K562 (cell line): ENCODE data around the gene ATRIP. TPM values are rescaled to one million over a fixed set of nuclear protein-coding genes. Genes with fewer than 3 reads are reported as not detected.

Experiments used
- ATAC-seq: fragments of 200-7000 bp; cut with Tn5 transposase; 3 replicates; pipeline ENCODE4 v1.9.1; 2020; ENCODE audit warnings: moderate library complexity
- BruUV-seq: library from RNA; stranded (reverse); fragments of 400-500 nt; replicated peaks from 2 replicates; lab custom pipeline; 2021; lab: Mats Ljungman, UMichigan
- CTCF ChIA-PET: fragments of 300-600 bp; formaldehyde crosslinking; extraction: SDS; loops from one replicate; lab custom pipeline; 2021; ENCODE audit warnings: low intra/inter-chr PET ratio; lab: Yijun Ruan, JAX
- POLR2A ChIA-PET: fragments of 300-600, 350-650 bp; sonication (Branson Sonifier 250); formaldehyde crosslinking; extraction: SDS; loops from one replicate; lab custom pipeline; 2021; ENCODE audit warnings: antibody characterized with exemption, inconsistent platforms; lab: Yijun Ruan, JAX
- DNase-seq, 4 experiments: peaks; one replicate each; pipeline versions ENCODE4 v3.0.0 to v3.0.0-alpha.2; 2011 to 2018; ENCODE audit warnings: low spot score in 3 of 4, mixed read lengths in 3 of 4; ENCODE audit errors: extremely low read depth in 1 of 4
- FAIRE-seq: peaks from 2 replicates; lab custom pipeline; 2011; peaks lifted over from hg19 to GRCh38; lab: Jason Lieb, UNC
- H2AFZ ChIP-seq: 2 replicates; pipeline ENCODE4 v1.6.0; 2011; ENCODE audit warnings: low read depth, low read length, control low read depth, inconsistent platforms
- H3K27ac ChIP-seq: fragments of 200-600 bp; 3 replicates; pipeline ENCODE4 v1.8.0; 2011; ENCODE audit warnings: low read depth, mild to moderate bottlenecking, control low read depth, inconsistent platforms, low read length, moderate library complexity, mixed read lengths; ENCODE audit errors: extremely low read depth
- H3K27me3 ChIP-seq, 2 experiments: fragments of 300-600 bp in 1 of 2; 2 replicates in 1 of 2; 3 replicates in 1 of 2; pipeline versions ENCODE4 v1.6.0 to v1.8.0; 2011; ENCODE audit warnings: inconsistent platforms in 2 of 2, low read length in 2 of 2, mild to moderate bottlenecking in 1 of 2, mixed read lengths in 1 of 2, moderate library complexity in 1 of 2; ENCODE audit not compliant: control insufficient read depth in 2 of 2, insufficient read depth in 2 of 2
- H3K36me3 ChIP-seq: fragments of 300-600 bp; 3 replicates; pipeline ENCODE4 v1.8.0; 2011; ENCODE audit warnings: mild to moderate bottlenecking, low read length, inconsistent platforms; ENCODE audit not compliant: control insufficient read depth, insufficient read depth
- H3K4me1 ChIP-seq, 2 experiments: fragments of 200-600 bp in 1 of 2; replicated peaks in 1 of 2; 2 replicates in 1 of 2; 3 replicates in 1 of 2; pipeline versions ENCODE4 v1.5.1 to v1.8.0; 2011; ENCODE audit warnings: inconsistent platforms in 2 of 2, low read length in 2 of 2, mild to moderate bottlenecking in 1 of 2, mixed read lengths in 1 of 2, moderate library complexity in 1 of 2; ENCODE audit not compliant: control insufficient read depth in 2 of 2, insufficient read depth in 2 of 2
- H3K4me2 ChIP-seq: 2 replicates; pipeline ENCODE4 v1.6.1; 2011; ENCODE audit warnings: low read length, control low read depth, inconsistent platforms, mixed read lengths; ENCODE audit not compliant: insufficient read depth
- H3K4me3 ChIP-seq: fragments of 200-600 bp; sonication (generic), shearing (Covaris generic); 2 replicates; pipeline ENCODE4 v1.5.1; 2016; ENCODE audit warnings: control low read depth, inconsistent platforms
- H3K79me2 ChIP-seq: fragments of 200-600 bp; 3 replicates; pipeline ENCODE4 v1.8.0; 2011; ENCODE audit warnings: low read length, inconsistent platforms; ENCODE audit not compliant: control insufficient read depth, insufficient read depth
- H3K9ac ChIP-seq, 2 experiments: 2 replicates each; pipeline versions ENCODE4 v1.6.0 to v1.6.1; 2011; ENCODE audit warnings: low read depth in 2 of 2, low read length in 2 of 2, control low read depth in 1 of 2, inconsistent platforms in 1 of 2, mild to moderate bottlenecking in 1 of 2, mixed read lengths in 1 of 2; ENCODE audit not compliant: insufficient read depth in 1 of 2
- H3K9me1 ChIP-seq: one replicate; pipeline ENCODE4 v1.6.0; 2011; ENCODE audit warnings: inconsistent platforms, mild to moderate bottlenecking, low read length, moderate library complexity; ENCODE audit not compliant: control insufficient read depth, insufficient read depth
- H3K9me3 ChIP-seq: replicated peaks from 2 replicates; pipeline ENCODE4 v1.5.1; 2011; ENCODE audit warnings: low read depth, low read length, inconsistent platforms; ENCODE audit not compliant: control insufficient read depth, insufficient read depth
- H4K20me1 ChIP-seq: replicated peaks from 2 replicates; pipeline ENCODE4 v1.6.1; 2011; ENCODE audit warnings: low read length, inconsistent platforms, mixed read lengths; ENCODE audit not compliant: control insufficient read depth, insufficient read depth
- CBX1 ChIP-seq: sonication (generic); IDR thresholded peaks from 2 replicates; pipeline ENCODE4 v1.6.1; 2016; ENCODE audit warnings: antibody characterized with exemption, low read depth, mild to moderate bottlenecking
- ELF1 ChIP-seq: fragments of 200-800 bp; sonication (Bioruptor generic); IDR thresholded peaks from 2 replicates; pipeline ENCODE4 v1.6.1; 2016; ENCODE audit warnings: missing genetic modification characterization, missing compliant biosample characterization
- GATAD2A ChIP-seq: fragments of 450-650 bp; IDR thresholded peaks from 2 replicates; pipeline ENCODE4 v1.6.1; 2017
- MCM3 ChIP-seq: fragments of 450-650 bp; IDR thresholded peaks from 2 replicates; pipeline ENCODE4 v1.6.1; 2016
- SETDB1 ChIP-seq: IDR thresholded peaks from one replicate; pipeline ENCODE4 v1.6.1; 2012; ENCODE audit warnings: low read length, control low read depth, inconsistent platforms
- SPI1 ChIP-seq: IDR thresholded peaks from 2 replicates; pipeline ENCODE4 v1.6.1; 2011; ENCODE audit warnings: low read depth, low read length, control low read depth, borderline replicate concordance
- TAF7 ChIP-seq: fragments of 450-650 bp; IDR thresholded peaks from 2 replicates; pipeline ENCODE4 v1.6.1; 2016; ENCODE audit warnings: missing genetic modification characterization, missing compliant biosample characterization
- U2AF1 ChIP-seq: fragments of 200-400 bp; formaldehyde crosslinking; optimal IDR thresholded peaks from 2 replicates; pipeline ENCODE3; 2017; ENCODE audit warnings: mild to moderate bottlenecking, low read depth, low read length, moderate library complexity
- ZNF165 ChIP-seq: fragments of 250-450 bp; sonication (Bioruptor Pico); IDR thresholded peaks from 2 replicates; pipeline ENCODE4 v1.4.0; 2020; ENCODE audit warnings: borderline replicate concordance
- WGBS: fragments of 100-300 bp; shearing (Covaris generic); methylation state at CpG from one replicate; pipeline ENCODE4 v1.1.6; 2016; ENCODE audit warnings: low coverage, mixed read lengths; ENCODE audit not compliant: insufficient coverage; ENCODE audit errors: missing lambda C conversion rate; 5-methylcytosine and 5-hydroxymethylcytosine counted together
- in situ Hi-C: fragments of 300-500 bp; cut with MboI; formaldehyde crosslinking; loops from 4 replicates; pipeline ENCODE4 v1.15.0; 2018; ENCODE audit warnings: inconsistent platforms, mixed read lengths
- intact Hi-C: fragments of 100-400 bp; cut with micrococcal nuclease; formaldehyde crosslinking; loops from 2 replicates; pipeline ENCODE4 v1.14.2; 2022
- polyA plus RNA-seq, 8 experiments: library from polyadenylated mRNA; depleted of rRNA in 4 of 8; stranded (reverse) in 5 of 8; unstranded in 3 of 8; fragments of >200 nt; fragmentation: Nextera tagmentation in 2 of 8; fragmentation: Illumina TruSeq in 1 of 8; extraction: Ambion mirVana in 2 of 8; extraction: Trizol in 1 of 8; gene quantifications; 2 replicates each; pipeline versions ENCODE4 v1.2.1 to v1.2.3, GENCODE V29; 2011 to 2014; ENCODE audit warnings: inconsistent platforms in 1 of 8, missing spikeins in 1 of 8
- total RNA-seq, 7 experiments: library from RNA; depleted of rRNA in 6 of 7; stranded (reverse); fragments of >200 nt in 6 of 7; fragmentation: Illumina TruSeq in 2 of 7; extraction: Trizol in 2 of 7; gene quantifications; 2 replicates each; pipeline versions ENCODE4 v1.2.1 to v1.2.3, GENCODE V29; 2011 to 2021; ENCODE audit warnings: low replicate concordance in 1 of 7
- TF ChIP-seq, protein P1 (sequence below), 2 experiments: fragments of 200-800 bp in 1 of 2; sonication (Bioruptor generic) in 1 of 2; sonication (generic) in 1 of 2; formaldehyde crosslinking in 1 of 2; IDR thresholded peaks in 1 of 2; conservative IDR thresholded peaks in 1 of 2; 2 replicates each; pipeline versions ENCODE4 v1.5.0 to v1.6.1; 2016 to 2020; ENCODE audit warnings: missing compliant biosample characterization in 1 of 2, missing genetic modification characterization in 1 of 2, missing genetic modification reagents in 1 of 2
- TF ChIP-seq, protein P2 (sequence below): fragments of 450-650 bp; formaldehyde crosslinking; IDR thresholded peaks from 2 replicates; pipeline ENCODE4 v1.4.0; 2020; ENCODE audit warnings: mild to moderate bottlenecking, moderate library complexity
- TF ChIP-seq, protein P3 (sequence below), 2 experiments: fragments of 450-650 bp; IDR thresholded peaks; 2 replicates each; pipeline ENCODE4 v1.6.1; 2016

ATRIP gene
- total and polyA plus RNA-seq, 9 of the 15 experiments (the other 6 are each of a cell fraction or from before 2014, with no cell fraction given) = 1.7 to 15.7 (median 10.5) TPM

DNA sequence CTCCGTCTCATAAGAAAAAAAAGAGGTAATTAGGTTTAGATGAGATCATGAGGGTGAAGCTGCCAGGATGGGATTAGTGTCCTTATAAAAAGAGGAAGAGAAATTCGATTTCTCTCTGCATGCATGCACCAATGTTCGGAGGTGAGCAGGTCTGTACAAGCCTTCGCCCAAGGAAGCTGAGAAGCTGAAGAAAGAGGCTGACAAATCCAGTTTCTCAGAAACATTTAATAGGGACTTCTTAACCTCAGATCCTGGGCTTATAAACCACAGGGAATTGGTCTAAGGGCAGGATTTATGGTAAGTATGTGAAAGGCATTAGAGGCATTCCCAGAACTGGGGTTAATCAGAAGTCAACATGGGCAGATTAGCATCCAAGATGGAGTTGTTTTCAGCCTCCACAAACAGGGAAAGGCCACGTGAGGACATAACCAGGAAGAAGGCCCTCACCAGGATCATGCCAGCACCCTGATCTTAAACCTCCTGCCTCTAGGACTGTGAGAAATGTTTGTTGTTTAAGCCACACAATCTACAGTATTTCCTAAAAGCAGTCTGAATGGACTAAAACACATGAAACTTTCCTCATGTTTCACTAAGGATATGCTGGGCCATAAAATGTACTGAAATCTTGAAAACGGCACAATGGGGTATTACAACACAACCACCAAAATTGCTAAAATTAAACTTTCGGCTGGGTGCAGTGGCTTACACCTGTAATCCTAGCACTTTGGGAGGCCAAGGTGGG is 46.1 kb downstream of the ATRIP start:
- FAIRE-seq = no peak
- no peaks in the 10 kb centered on the region for H3K9me1 ChIP-seq
- H3K27me3 ChIP-seq = no peaks in the 10 kb centered on the region
- H3K79me2 ChIP-seq = no peaks in the 10 kb centered on the region
- no peaks in the 10 kb centered on the region for H3K36me3 ChIP-seq
- ATAC-seq = no peak
- intact Hi-C loops (no loop called here), in situ Hi-C loops (no loop called here)
- peaks cover 0 to 4% of the 10 kb centered on the region in 2 experiments; a peak in 1 of 5 replicates for H3K4me1 ChIP-seq
- CTCF ChIA-PET = no interaction called here
- WGBS = 67% methylated on average over 6 of the region's 7 CpGs
- POLR2A ChIA-PET = no interaction called here
- no peak for DNase-seq
- no peak overlapping the region for H3K27ac ChIP-seq
- H2AFZ ChIP-seq = 0 out of 2 replicates have a peak overlapping the region, but pooled peaks have one; percentile 66
- H3K4me3 ChIP-seq = no peak overlapping the region
- TF ChIP-seq TAF7 (no peak), SETDB1 (no peak), U2AF1 (no peak), SPI1 (peak; percentile 44; the same call in 1 of the 2 replicates)
- no peak overlapping the region for H3K9ac ChIP-seq
- no TSS peak for BruUV-seq
- H3K9me3 ChIP-seq = no peaks in the 10 kb centered on the region
- H3K4me2 ChIP-seq = no peak overlapping the region
- H4K20me1 ChIP-seq = no peaks in the 10 kb centered on the region

DNA sequence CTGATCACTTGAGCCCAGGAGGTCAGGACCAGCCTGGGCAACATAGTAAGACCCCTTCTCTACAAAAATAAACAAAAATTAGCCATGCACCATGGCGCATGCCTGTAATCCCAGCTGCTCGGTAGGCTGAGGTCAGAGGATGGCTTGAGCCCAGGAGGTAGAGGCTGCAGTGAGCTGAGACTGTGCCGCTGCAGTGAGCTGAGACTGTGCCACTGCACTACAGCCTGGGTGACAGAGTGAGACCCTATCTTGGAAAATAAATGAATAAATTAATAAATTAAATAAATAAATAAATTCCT is 46.6 kb downstream of the ATRIP start:
- POLR2A ChIA-PET = no interaction called here
- WGBS = 89% methylated on average over 3 of the region's 3 CpGs
- no peak overlapping the region for H3K4me2 ChIP-seq
- no peak overlapping the region for H3K9ac ChIP-seq
- DNase-seq (no peak), ATAC-seq (no peak), FAIRE-seq (no peak)
- H3K36me3 ChIP-seq = no peaks in the 10 kb centered on the region
- no peaks in the 10 kb centered on the region for H3K79me2 ChIP-seq
- BruUV-seq = no TSS peak
- CTCF ChIA-PET = no interaction called here
- no peaks in the 10 kb centered on the region for H3K9me3 ChIP-seq
- H3K4me3 ChIP-seq = no peak overlapping the region
- intact Hi-C loops = no loop called here
- H4K20me1 ChIP-seq = no peaks in the 10 kb centered on the region
- no peaks in the 10 kb centered on the region for H3K9me1 ChIP-seq
- H3K27me3 ChIP-seq = no peaks in the 10 kb centered on the region
- peaks cover 0 to 4% of the 10 kb centered on the region in 2 experiments; a peak in 1 of 5 replicates for H3K4me1 ChIP-seq
- H2AFZ ChIP-seq = no peak overlapping the region
- in situ Hi-C loops = no loop called here
- no peak overlapping the region for H3K27ac ChIP-seq
- TF ChIP-seq, protein P1, sequence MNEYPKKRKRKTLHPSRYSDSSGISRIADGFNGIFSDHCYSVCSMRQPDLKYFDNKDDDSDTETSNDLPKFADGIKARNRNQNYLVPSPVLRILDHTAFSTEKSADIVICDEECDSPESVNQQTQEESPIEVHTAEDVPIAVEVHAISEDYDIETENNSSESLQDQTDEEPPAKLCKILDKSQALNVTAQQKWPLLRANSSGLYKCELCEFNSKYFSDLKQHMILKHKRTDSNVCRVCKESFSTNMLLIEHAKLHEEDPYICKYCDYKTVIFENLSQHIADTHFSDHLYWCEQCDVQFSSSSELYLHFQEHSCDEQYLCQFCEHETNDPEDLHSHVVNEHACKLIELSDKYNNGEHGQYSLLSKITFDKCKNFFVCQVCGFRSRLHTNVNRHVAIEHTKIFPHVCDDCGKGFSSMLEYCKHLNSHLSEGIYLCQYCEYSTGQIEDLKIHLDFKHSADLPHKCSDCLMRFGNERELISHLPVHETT (CRISPR knock-in tag; conservative IDR thresholded peaks at IDR 0.05 in 1 of 2, IDR thresholded peaks at IDR 0.05 in 1 of 2) = no peak
- TF ChIP-seq, protein P2, sequence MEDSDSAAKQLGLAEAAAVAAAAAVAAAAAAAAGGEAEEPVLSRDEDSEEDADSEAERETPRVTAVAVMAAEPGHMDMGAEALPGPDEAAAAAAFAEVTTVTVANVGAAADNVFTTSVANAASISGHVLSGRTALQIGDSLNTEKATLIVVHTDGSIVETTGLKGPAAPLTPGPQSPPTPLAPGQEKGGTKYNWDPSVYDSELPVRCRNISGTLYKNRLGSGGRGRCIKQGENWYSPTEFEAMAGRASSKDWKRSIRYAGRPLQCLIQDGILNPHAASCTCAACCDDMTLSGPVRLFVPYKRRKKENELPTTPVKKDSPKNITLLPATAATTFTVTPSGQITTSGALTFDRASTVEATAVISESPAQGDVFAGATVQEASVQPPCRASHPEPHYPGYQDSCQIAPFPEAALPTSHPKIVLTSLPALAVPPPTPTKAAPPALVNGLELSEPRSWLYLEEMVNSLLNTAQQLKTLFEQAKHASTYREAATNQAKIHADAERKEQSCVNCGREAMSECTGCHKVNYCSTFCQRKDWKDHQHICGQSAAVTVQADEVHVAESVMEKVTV (CRISPR knock-in tag) = no peak
- TF ChIP-seq MCM3 = no peak
- TF ChIP-seq GATAD2A = no peak
- TF ChIP-seq, protein P3, sequence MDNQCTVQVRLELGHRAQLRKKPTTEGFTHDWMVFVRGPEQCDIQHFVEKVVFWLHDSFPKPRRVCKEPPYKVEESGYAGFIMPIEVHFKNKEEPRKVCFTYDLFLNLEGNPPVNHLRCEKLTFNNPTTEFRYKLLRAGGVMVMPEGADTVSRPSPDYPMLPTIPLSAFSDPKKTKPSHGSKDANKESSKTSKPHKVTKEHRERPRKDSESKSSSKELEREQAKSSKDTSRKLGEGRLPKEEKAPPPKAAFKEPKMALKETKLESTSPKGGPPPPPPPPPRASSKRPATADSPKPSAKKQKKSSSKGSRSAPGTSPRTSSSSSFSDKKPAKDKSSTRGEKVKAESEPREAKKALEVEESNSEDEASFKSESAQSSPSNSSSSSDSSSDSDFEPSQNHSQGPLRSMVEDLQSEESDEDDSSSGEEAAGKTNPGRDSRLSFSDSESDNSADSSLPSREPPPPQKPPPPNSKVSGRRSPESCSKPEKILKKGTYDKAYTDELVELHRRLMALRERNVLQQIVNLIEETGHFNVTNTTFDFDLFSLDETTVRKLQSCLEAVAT (IDR thresholded peaks at IDR 0.05) = no peak
- no peak for TF ChIP-seq CBX1
- no peak for TF ChIP-seq ELF1 (tag)
- no peak for TF ChIP-seq ZNF165 (CRISPR knock-in tag)
